Endothelial cell (in vitro differentiated cells): Measurements from ENCODE around the gene CLCA2. TPM values are rescaled to one million over a fixed set of nuclear protein-coding genes. Genes with fewer than 3 reads are reported as not detected.

Source experiments
- DNase-seq: peaks from one replicate; pipeline ENCODE4 v3.0.0; 2021; ENCODE audit warnings: low spot score
- H3K27ac Mint-ChIP-seq: one replicate; pipeline ENCODE4 v1.8.0; 2021; ENCODE audit warnings: mixed read lengths, inconsistent platforms; ENCODE audit not compliant: unreplicated experiment
- H3K27me3 Mint-ChIP-seq: one replicate; pipeline ENCODE4 v1.8.0; 2021; ENCODE audit warnings: mild to moderate bottlenecking, moderate library complexity, mixed read lengths, inconsistent platforms; ENCODE audit not compliant: unreplicated experiment
- H3K36me3 Mint-ChIP-seq: one replicate; pipeline ENCODE4 v1.8.0; 2021; ENCODE audit warnings: mild to moderate bottlenecking, low read depth, mixed read lengths, inconsistent platforms; ENCODE audit not compliant: unreplicated experiment
- H3K4me1 Mint-ChIP-seq: one replicate; pipeline ENCODE4 v1.8.0; 2021; ENCODE audit warnings: mild to moderate bottlenecking, mixed read lengths, inconsistent platforms; ENCODE audit not compliant: unreplicated experiment
- H3K4me3 Mint-ChIP-seq: one replicate; pipeline ENCODE4 v1.8.0; 2021; ENCODE audit warnings: mild to moderate bottlenecking, mixed read lengths, inconsistent platforms; ENCODE audit not compliant: unreplicated experiment
- H3K9me3 Mint-ChIP-seq: one replicate; pipeline ENCODE4 v1.8.0; 2021; ENCODE audit warnings: mixed read lengths, inconsistent platforms; ENCODE audit not compliant: unreplicated experiment
- CTCF ChIP-seq: fragments of 200-600 bp; sonication (generic); IDR thresholded peaks from one replicate; pipeline ENCODE4 v1.5.0; 2021; ENCODE audit warnings: antibody characterized with exemption; ENCODE audit not compliant: unreplicated experiment
- total RNA-seq: library from RNA; stranded (reverse); fragmentation: NEBNext Ultra II Directional; extraction: Animal tissue kit (Norgen Biotek cat#: 25700); gene quantifications from one replicate; pipeline ENCODE4 v1.2.1, GENCODE V29; 2021; ENCODE audit not compliant: unreplicated experiment

CLCA2 gene
- total RNA-seq, 1 donor from 2014 or later: not detected

GRCh38 chr1:86436041-86436440 lies 12.1 kb downstream of the CLCA2 start:
- Mint-ChIP-seq H3K36me3 (no peaks in the 10 kb centered on the region), H3K9me3 (no peaks in the 10 kb centered on the region), H3K4me1 (no peaks in the 10 kb centered on the region), H3K27me3 (no peaks in the 10 kb centered on the region), H3K4me3 (no peak overlapping the region), H3K27ac (no peak overlapping the region)
- no peak for DNase-seq
- TF ChIP-seq CTCF: no peak

GRCh38 chr1:86441581-86441980 lies 17.6 kb downstream of the CLCA2 start:
- Mint-ChIP-seq H3K27ac (no peak overlapping the region), H3K27me3 (no peaks in the 10 kb centered on the region), H3K36me3 (no peaks in the 10 kb centered on the region)

GRCh38 chr1:86441997-86442396 lies 18.0 kb downstream of the CLCA2 start:
- H3K4me1 Mint-ChIP-seq: no peaks in the 10 kb centered on the region
- no peak for TF ChIP-seq CTCF
- H3K27me3 Mint-ChIP-seq: no peaks in the 10 kb centered on the region
- no peak overlapping the region for H3K27ac Mint-ChIP-seq
- no peak for DNase-seq
- H3K36me3 Mint-ChIP-seq: no peaks in the 10 kb centered on the region
- H3K9me3 Mint-ChIP-seq: no peaks in the 10 kb centered on the region
- no peak overlapping the region for H3K4me3 Mint-ChIP-seq

More at GRCh38 chr1:86441581-86441980, 17.6 kb downstream of the CLCA2 start:
- Mint-ChIP-seq H3K9me3 (no peaks in the 10 kb centered on the region), H3K4me3 (no peak overlapping the region), H3K4me1 (no peaks in the 10 kb centered on the region)
- no peak for TF ChIP-seq CTCF
- DNase-seq: no peak

GRCh38 chr1:86445919-86446318 lies 21.9 kb downstream of the CLCA2 start:
- DNase-seq: no peak
- H3K4me1 Mint-ChIP-seq: peaks cover 6% of the 10 kb centered on the region
- no peak overlapping the region for H3K27ac Mint-ChIP-seq
- H3K9me3 Mint-ChIP-seq: no peaks in the 10 kb centered on the region
- no peak overlapping the region for H3K4me3 Mint-ChIP-seq
- TF ChIP-seq CTCF: no peak
- no peaks in the 10 kb centered on the region for H3K36me3 Mint-ChIP-seq
- no peaks in the 10 kb centered on the region for H3K27me3 Mint-ChIP-seq

- Mint-ChIP-seq H3K36me3 (no peaks in the 10 kb centered on the region), H3K9me3 (no peaks in the 10 kb centered on the region), H3K27ac (no peak overlapping the region), H3K4me3 (no peak overlapping the region), H3K27me3 (no peaks in the 10 kb centered on the region), H3K4me1 (peaks cover 8% of the 10 kb centered on the region)
- DNase-seq: no peak
- no peak for TF ChIP-seq CTCF
Observed at GRCh38 chr1:86447198-86447790, 23.3 kb downstream of the CLCA2 start.
